Thyroid gland (tissue), 4 donors: ENCODE data around the gene DDX60. TPM values are rescaled to one million over a fixed set of nuclear protein-coding genes. Genes with fewer than 3 reads are reported as not detected.

ENCODE experiments used
- DNase-seq, 2 donors: peaks; one replicate each; pipeline ENCODE4 v3.0.0-alpha.2; 2019
- H3K27ac ChIP-seq, 3 donors: fragments of 200-600 bp; sonication (generic); 1 replicate in 2 of 3; 2 replicates in 1 of 3; pipeline ENCODE4 v1.5.1; 2016 to 2019; ENCODE audit warnings: mild to moderate bottlenecking in 1 of 3, moderate library complexity in 1 of 3
- H3K27me3 ChIP-seq: fragments of 200-600 bp; sonication (generic); one replicate; pipeline ENCODE4 v1.5.1; 2019
- H3K36me3 ChIP-seq, 2 donors: fragments of 200-600 bp; sonication (generic); one replicate each; pipeline ENCODE4 v1.5.1; 2016 to 2019
- H3K4me1 ChIP-seq, 2 donors: fragments of 200-600 bp; sonication (generic); one replicate each; pipeline ENCODE4 v1.5.1; 2017 to 2019
- H3K4me3 ChIP-seq, 3 donors: fragments of 200-600 bp; sonication (generic); replicated peaks in 1 of 3; 1 replicate in 2 of 3; 2 replicates in 1 of 3; pipeline ENCODE4 v1.5.1; 2016; ENCODE audit warnings: mild to moderate bottlenecking in 1 of 3
- H3K9me3 ChIP-seq: fragments of 200-600 bp; sonication (generic); one replicate; pipeline ENCODE4 v1.5.1; 2017
- POLR2A ChIP-seq, 2 donors: fragments of 450-650 bp; IDR thresholded peaks; one replicate each; pipeline ENCODE4 v1.6.1; 2017; ENCODE audit warnings: antibody characterized with exemption in 2 of 2, mild to moderate bottlenecking in 2 of 2, moderate library complexity in 1 of 2
- WGBS, 2 donors: methylation state at CpG; one replicate each; pipeline ENCODE4 v1.1.5; 2017; 5-methylcytosine and 5-hydroxymethylcytosine counted together
- intact Hi-C: fragments of 100-400 bp; cut with DNase I; formaldehyde crosslinking; loops from one replicate; pipeline ENCODE4 v1.15.1; 2023
- total RNA-seq, 4 donors: library from RNA; depleted of rRNA; stranded (reverse); fragments of >200 nt; gene quantifications; one replicate each; pipeline ENCODE4 v1.2.3, GENCODE V29; 2016
- TF ChIP-seq, protein P1 (sequence below), 6 experiments: fragments of 200-600 bp in 3 of 6; fragments of 450-650 bp in 3 of 6; sonication (generic) in 3 of 6; IDR thresholded peaks; one replicate each; pipeline ENCODE4 v1.5.1; 2016 to 2019; ENCODE audit warnings: antibody characterized with exemption in 6 of 6, mild to moderate bottlenecking in 2 of 6, inconsistent platforms in 1 of 6, moderate library complexity in 1 of 6

DDX60 gene
- total RNA-seq, 4 donors from 2014 or later = 11.7 to 27.1 (median 17.0) TPM

DNA sequence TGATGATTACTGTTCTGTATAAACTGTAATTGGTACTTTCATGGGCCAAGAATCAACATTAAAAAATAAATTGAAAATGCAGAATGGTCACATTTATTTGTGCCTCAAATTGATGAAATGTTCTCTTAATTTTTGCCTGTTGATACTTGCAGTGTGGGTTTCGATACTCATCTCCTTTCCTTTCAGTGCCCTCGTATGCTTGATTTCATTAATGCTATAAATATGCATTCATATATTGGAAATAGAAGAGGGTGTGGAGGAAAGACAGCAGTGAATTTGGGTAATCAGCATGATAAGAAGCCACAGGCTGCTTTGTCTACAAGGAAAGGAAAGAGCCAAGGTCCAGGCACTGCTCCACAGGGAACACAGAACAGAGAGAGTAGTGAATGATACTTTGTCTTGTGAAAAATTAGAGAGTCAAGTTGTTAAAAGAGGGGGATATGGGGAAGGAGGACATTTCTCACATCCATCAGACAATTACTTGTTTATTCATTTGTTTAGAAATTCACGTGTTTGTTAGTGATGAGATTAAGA is 1.0 kb upstream of the DDX60 start:
- Histone ChIP-seq H3K9me3 (no peaks in the 10 kb centered on the region), H3K27me3 (no peaks in the 10 kb centered on the region), H3K36me3 (no peaks in the 10 kb centered on the region), H3K27ac (peak overlapping the region in 1 of 3 donors; percentile 98), H3K4me3 (no peak overlapping the region), H3K4me1 (peaks cover 4 to 7% of the 10 kb centered on the region in 2 donors)
- intact Hi-C loops = no loop called here
- WGBS, 2 donors = 83 to 85% methylated on average over 3 of the region's 3 CpGs
- no peak for TF ChIP-seq POLR2A (IDR thresholded peaks at IDR 0.05)
- TF ChIP-seq, protein P1, sequence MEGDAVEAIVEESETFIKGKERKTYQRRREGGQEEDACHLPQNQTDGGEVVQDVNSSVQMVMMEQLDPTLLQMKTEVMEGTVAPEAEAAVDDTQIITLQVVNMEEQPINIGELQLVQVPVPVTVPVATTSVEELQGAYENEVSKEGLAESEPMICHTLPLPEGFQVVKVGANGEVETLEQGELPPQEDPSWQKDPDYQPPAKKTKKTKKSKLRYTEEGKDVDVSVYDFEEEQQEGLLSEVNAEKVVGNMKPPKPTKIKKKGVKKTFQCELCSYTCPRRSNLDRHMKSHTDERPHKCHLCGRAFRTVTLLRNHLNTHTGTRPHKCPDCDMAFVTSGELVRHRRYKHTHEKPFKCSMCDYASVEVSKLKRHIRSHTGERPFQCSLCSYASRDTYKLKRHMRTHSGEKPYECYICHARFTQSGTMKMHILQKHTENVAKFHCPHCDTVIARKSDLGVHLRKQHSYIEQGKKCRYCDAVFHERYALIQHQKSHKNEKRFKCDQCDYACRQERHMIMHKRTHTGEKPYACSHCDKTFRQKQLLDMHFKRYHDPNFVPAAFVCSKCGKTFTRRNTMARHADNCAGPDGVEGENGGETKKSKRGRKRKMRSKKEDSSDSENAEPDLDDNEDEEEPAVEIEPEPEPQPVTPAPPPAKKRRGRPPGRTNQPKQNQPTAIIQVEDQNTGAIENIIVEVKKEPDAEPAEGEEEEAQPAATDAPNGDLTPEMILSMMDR (IDR thresholded peaks at IDR 0.05) = no peak
- DNase-seq = no peak

DNA sequence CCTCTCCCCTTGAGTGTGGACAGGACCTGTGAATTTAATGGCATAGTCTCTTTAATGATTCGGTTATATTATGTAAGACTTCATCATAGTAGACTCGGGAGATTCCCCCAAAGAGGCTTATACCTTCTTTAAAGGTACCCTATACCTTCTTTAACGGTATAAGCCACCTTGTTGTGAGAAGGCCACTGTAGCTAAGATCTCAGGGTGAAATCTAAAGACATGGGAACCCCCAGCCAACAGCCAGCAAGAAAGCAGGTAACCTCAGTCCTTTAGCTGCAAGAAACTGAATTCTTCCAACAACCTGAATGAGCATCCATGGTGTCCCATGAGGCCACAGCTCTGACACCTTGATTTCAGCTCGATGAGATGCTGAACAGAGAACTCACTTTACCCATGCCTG is 931 bp downstream of the DDX60 start:
- intact Hi-C loops = no loop called here
- no peaks in the 10 kb centered on the region for H3K27me3 ChIP-seq
- WGBS, 2 donors = 74 to 85% methylated on average over 4 of the region's 4 CpGs

DNA sequence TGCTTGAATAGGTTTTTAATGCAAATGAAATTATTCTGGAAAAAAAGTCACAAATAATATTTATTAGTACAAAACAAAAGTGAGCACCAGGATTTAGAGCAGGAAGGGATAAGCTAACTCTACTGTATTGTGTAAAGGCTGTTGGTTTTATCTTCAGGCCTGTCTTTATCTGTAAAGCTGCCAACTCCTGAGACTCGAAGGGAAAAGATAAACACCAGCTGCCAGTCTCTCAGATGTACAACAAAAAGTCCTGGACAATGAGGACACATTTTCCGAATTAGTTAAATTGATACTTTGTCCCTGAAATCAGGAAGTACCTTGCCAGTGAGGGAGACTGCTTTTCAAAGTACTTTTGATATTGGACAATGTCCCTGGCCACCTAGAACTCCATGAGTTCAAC is 8.8 kb downstream of the DDX60 start:
- 29 to 42% methylated on average over 2 of the region's 2 CpGs for WGBS, 2 donors
- Histone ChIP-seq H3K4me1 (peaks cover 0 to 6% of the 10 kb centered on the region in 2 donors), H3K27ac (no peak overlapping the region), H3K9me3 (no peaks in the 10 kb centered on the region), H3K27me3 (no peaks in the 10 kb centered on the region), H3K36me3 (peaks cover 0 to 3% of the 10 kb centered on the region in 2 donors), H3K4me3 (no peak overlapping the region)
- intact Hi-C loops = no loop called here
- DNase-seq = no peak
- no peak for TF ChIP-seq POLR2A (IDR thresholded peaks at IDR 0.05)
- TF ChIP-seq, protein P1 (IDR thresholded peaks at IDR 0.05) = no peak

More for the DNA sequence above, 931 bp downstream of the DDX60 start:
- TF ChIP-seq, protein P1 (IDR thresholded peaks at IDR 0.05) = no peak
- no peak for TF ChIP-seq POLR2A (IDR thresholded peaks at IDR 0.05)
- peak overlapping the region; percentile 95 to 98 (median 98) for H3K27ac ChIP-seq
- H3K4me1 ChIP-seq = peaks cover 4 to 7% of the 10 kb centered on the region in 2 donors
- no peak for DNase-seq
- peak overlapping the region in 2 of 3 donors; percentile 69 to 96 for H3K4me3 ChIP-seq
- no peaks in the 10 kb centered on the region for H3K36me3 ChIP-seq
- H3K9me3 ChIP-seq = no peaks in the 10 kb centered on the region

DNA sequence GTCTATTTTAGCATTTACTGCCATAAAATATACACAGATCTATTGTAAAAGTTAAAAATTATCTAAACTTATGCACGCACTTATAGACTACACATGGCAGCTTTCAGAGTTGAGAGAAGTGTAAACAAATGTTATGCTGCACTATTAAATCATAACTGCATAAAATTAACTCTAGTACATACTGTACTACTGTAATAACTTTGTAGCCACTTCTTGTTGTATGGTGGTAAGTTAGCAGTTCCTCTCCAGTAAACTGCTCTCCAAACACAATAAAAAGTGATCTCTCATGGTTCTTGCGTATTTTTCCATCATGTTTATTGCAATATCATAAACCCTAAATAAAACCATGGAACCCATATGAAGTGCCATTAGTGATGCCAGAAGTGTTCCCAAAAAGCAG is 9.6 kb downstream of the DDX60 start:
- 99% methylated on average over 2 of the region's 2 CpGs for WGBS, 2 donors
- H3K36me3 ChIP-seq = peaks cover 0 to 3% of the 10 kb centered on the region in 2 donors
- no peak for DNase-seq
- no peaks in the 10 kb centered on the region for H3K9me3 ChIP-seq
- H3K27ac ChIP-seq = no peak overlapping the region
- H3K27me3 ChIP-seq = no peaks in the 10 kb centered on the region
- TF ChIP-seq POLR2A (IDR thresholded peaks at IDR 0.05) = no peak
- TF ChIP-seq, protein P1 (IDR thresholded peaks at IDR 0.05) = no peak
- intact Hi-C loops = no loop called here
- peaks cover 0 to 6% of the 10 kb centered on the region in 2 donors for H3K4me1 ChIP-seq
- H3K4me3 ChIP-seq = no peak overlapping the region

DNA sequence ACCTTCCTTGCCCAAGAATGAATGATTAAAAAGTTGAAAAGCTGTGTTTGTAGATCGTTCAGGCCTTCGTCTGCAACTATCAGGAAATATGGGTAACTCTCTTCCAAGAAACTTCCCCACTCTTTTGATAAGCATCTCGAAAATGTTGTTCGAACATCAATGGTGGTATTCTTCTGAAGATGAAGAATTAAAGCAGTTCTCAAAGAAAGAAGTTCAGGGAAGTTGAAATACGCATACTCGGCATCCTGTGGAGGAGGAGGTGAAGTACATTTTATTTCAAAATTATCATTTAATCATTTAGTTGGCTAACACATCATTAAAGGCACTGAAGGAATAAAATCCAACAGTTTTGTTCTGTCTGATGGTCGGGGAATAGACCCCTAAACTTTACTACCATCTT is 12.1 kb downstream of the DDX60 start:
- Histone ChIP-seq H3K4me3 (no peak overlapping the region), H3K36me3 (peaks cover 0 to 3% of the 10 kb centered on the region in 2 donors), H3K27ac (no peak overlapping the region), H3K27me3 (no peaks in the 10 kb centered on the region), H3K9me3 (no peaks in the 10 kb centered on the region), H3K4me1 (peaks cover 0 to 6% of the 10 kb centered on the region in 2 donors)
- DNase-seq = no peak
- intact Hi-C loops = no loop called here
- 91 to 93% methylated on average over 7 of the region's 7 CpGs for WGBS, 2 donors
- TF ChIP-seq POLR2A (IDR thresholded peaks at IDR 0.05) = no peak
- TF ChIP-seq, protein P1 (IDR thresholded peaks at IDR 0.05) = no peak
